Measurements from ENCODE around the gene NCBP3. TPM values are rescaled to one million over a fixed set of nuclear protein-coding genes. Genes with fewer than 3 reads are reported as not detected.

Gene NCBP3
- total and polyA plus RNA-seq, 4 donors = 4.6 to 17.1 (median 8.3) TPM

GRCh38 chr17:3805581-3805980 is 40.5 kb downstream of the NCBP3 start (continued):
- TF ChIP-seq REST (IDR thresholded peaks at IDR 0.05) (no peak), HNF4G (IDR thresholded peaks at IDR 0.05) (no peak), FOXA1 (IDR thresholded peaks at IDR 0.05) (no peak), NR2F2 (IDR thresholded peaks at IDR 0.05) (no peak), JUND (IDR thresholded peaks at IDR 0.05) (no peak), MAX (IDR thresholded peaks at IDR 0.05) (no peak)

GRCh38 chr17:3804503-3804931 is 41.5 kb downstream of the NCBP3 start:
- peaks cover 21 to 50% (median 32%) of the 10 kb centered on the region in 4 donors for H3K4me1 ChIP-seq (ENCODE audit: control insufficient read depth in 4 of 4, insufficient read depth in 4 of 4, low read length in 3 of 4)
- H3K36me3 ChIP-seq (ENCODE audit: control insufficient read depth in 4 of 4, insufficient read depth in 3 of 4, low read depth in 1 of 4, low read length in 3 of 4) = peaks cover 0 to 9% (median 0%) of the 10 kb centered on the region in 4 donors
- H3K9me3 ChIP-seq (ENCODE audit: control insufficient read depth in 4 of 4, low read length in 3 of 4) = no peaks in the 10 kb centered on the region
- H3K4me3 ChIP-seq (ENCODE audit: low read depth in 1 of 3, low read length in 3 of 3) = no peak overlapping the region
- DNase-seq (ENCODE audit: low spot score) = no peak
- peak overlapping the region; percentile 91 to 94 for H3K27ac ChIP-seq (ENCODE audit: low read depth in 1 of 2, low read length in 2 of 2)
- peak overlapping the region in 1 of 2 donors; percentile 45 for H3K9ac ChIP-seq (ENCODE audit: low read depth in 1 of 2, low read length in 2 of 2)
- H3K27me3 ChIP-seq (ENCODE audit: control insufficient read depth in 4 of 4, insufficient read depth in 4 of 4, low read length in 3 of 4) = no peaks in the 10 kb centered on the region
- 34% methylated on average over 6 of the region's 6 CpGs for WGBS
- TF ChIP-seq MAX (IDR thresholded peaks at IDR 0.05) (peak; percentile 51), FOXA1 (IDR thresholded peaks at IDR 0.05) (no peak), HNF4A (conservative IDR thresholded peaks at IDR 0.05) (peak; percentile 77 to 82), SP1 (IDR thresholded peaks at IDR 0.05) (peak; percentile 68), REST (IDR thresholded peaks at IDR 0.05) (no peak), RAD21 (IDR thresholded peaks at IDR 0.05) (peak in 1 of 2 donors; percentile 13), JUND (IDR thresholded peaks at IDR 0.05) (peak in 1 of 2 donors; percentile 34), HNF4G (IDR thresholded peaks at IDR 0.05) (peak; percentile 60), RXRA (IDR thresholded peaks at IDR 0.05) (peak; percentile 31 to 64)

- H3K4me3 ChIP-seq (ENCODE audit: low read depth in 1 of 3, low read length in 3 of 3) = no peak overlapping the region
- TF ChIP-seq SP1 (IDR thresholded peaks at IDR 0.05) = peak; percentile 2
- no peak for TF ChIP-seq FOXA2 (IDR thresholded peaks at IDR 0.05)
- no peak for TF ChIP-seq NR2F2 (IDR thresholded peaks at IDR 0.05)
- no peak for TF ChIP-seq RAD21 (IDR thresholded peaks at IDR 0.05)
- TF ChIP-seq JUND (IDR thresholded peaks at IDR 0.05) = peak in 1 of 2 donors; percentile 0
- no peak for TF ChIP-seq GABPA (IDR thresholded peaks at IDR 0.05 in 1 of 2, conservative IDR thresholded peaks at IDR 0.05 in 1 of 2)
- no peak for TF ChIP-seq ATF3 (IDR thresholded peaks at IDR 0.05)
- peak; percentile 8 for TF ChIP-seq ZBTB33 (IDR thresholded peaks at IDR 0.05)
- peak in 1 of 2 donors; percentile 4 for TF ChIP-seq HNF4A (conservative IDR thresholded peaks at IDR 0.05)
- TF ChIP-seq CTCF (IDR thresholded peaks at IDR 0.05; ENCODE audit: low read depth, low read length, missing input control) = no peak
- TF ChIP-seq RXRA (IDR thresholded peaks at IDR 0.05) = no peak
- TF ChIP-seq FOXA1 (IDR thresholded peaks at IDR 0.05) = no peak
- no peak for TF ChIP-seq HNF4G (IDR thresholded peaks at IDR 0.05)
- peak; percentile 37 for TF ChIP-seq MAX (IDR thresholded peaks at IDR 0.05)
- H3K27ac ChIP-seq (ENCODE audit: low read depth in 1 of 2, low read length in 2 of 2) = peak overlapping the region; percentile 91 to 94
- no peaks in the 10 kb centered on the region for H3K9me3 ChIP-seq (ENCODE audit: control insufficient read depth in 4 of 4, low read length in 3 of 4)
- H3K4me1 ChIP-seq (ENCODE audit: control insufficient read depth in 4 of 4, insufficient read depth in 4 of 4, low read length in 3 of 4) = peaks cover 24 to 63% (median 39%) of the 10 kb centered on the region in 4 donors
- DNase-seq (ENCODE audit: low spot score) = no peak
- 34% methylated on average over 5 of the region's 5 CpGs for WGBS
- no peaks in the 10 kb centered on the region for H3K27me3 ChIP-seq (ENCODE audit: control insufficient read depth in 4 of 4, insufficient read depth in 4 of 4, low read length in 3 of 4)
- H3K9ac ChIP-seq (ENCODE audit: low read depth in 1 of 2, low read length in 2 of 2) = peak overlapping the region in 1 of 2 donors; percentile 83
- peaks cover 0 to 7% (median 0%) of the 10 kb centered on the region in 4 donors for H3K36me3 ChIP-seq (ENCODE audit: control insufficient read depth in 4 of 4, insufficient read depth in 3 of 4, low read depth in 1 of 4, low read length in 3 of 4)
These were observed 42.8 kb downstream of the NCBP3 start for GRCh38 chr17:3803308-3803640.
